Stomach (tissue), 4 donors: ENCODE results near the gene MICB.

Source experiments
- CTCF ChIP-seq, 7 experiments: fragments of 450-650 bp in 4 of 7; fragments of 200-600 bp in 3 of 7; sonication (generic) in 3 of 7; IDR thresholded peaks; one replicate each; pipeline ENCODE4 v1.5.1; 2016 to 2019; ENCODE audit warnings: antibody characterized with exemption in 7 of 7, control low read depth in 2 of 7, mild to moderate bottlenecking in 1 of 7
- POLR2A ChIP-seq, 4 donors: fragments of 450-650 bp; IDR thresholded peaks; one replicate each; pipeline ENCODE4 v1.6.1; 2016; ENCODE audit warnings: antibody characterized with exemption in 4 of 4, control low read depth in 2 of 4, mild to moderate bottlenecking in 1 of 4, moderate library complexity in 1 of 4
- POLR2AphosphoS5 ChIP-seq, 3 donors: sonication (generic); formaldehyde crosslinking; IDR thresholded peaks; one replicate each; pipeline ENCODE4 v1.6.1; 2016; ENCODE audit warnings: antibody characterized with exemption in 3 of 3

GRCh38 chr6:31493875-31494694 is 3.9 kb upstream of the MICB start:
- TF ChIP-seq CTCF (IDR thresholded peaks at IDR 0.05) (peak in 5 of 7 experiments; percentile 57 to 75 (median 71)), POLR2A (IDR thresholded peaks at IDR 0.05) (no peak), POLR2AphosphoS5 (IDR thresholded peaks at IDR 0.05) (peak in 1 of 3 donors; percentile 67)
